Caco-2 (cell line): ENCODE measurements around the gene GSS. TPM values are rescaled to one million over a fixed set of nuclear protein-coding genes. Genes with fewer than 3 reads are reported as not detected.

Source experiments
- BruUV-seq: library from RNA; stranded (reverse); fragments of 400-500 nt; replicated peaks from 2 replicates; lab custom pipeline; 2021; lab: Mats Ljungman, UMichigan
- CTCF ChIA-PET: fragments of 300-600 bp; sonication (Branson Sonifier 250); formaldehyde crosslinking; loops from one replicate; lab custom pipeline; 2022; ENCODE audit warnings: antibody characterized with exemption; lab: Charles Lee
- POLR2A ChIA-PET: fragments of 300-600 bp; sonication (Branson Sonifier 250); formaldehyde crosslinking; loops from one replicate; lab custom pipeline; 2022; ENCODE audit warnings: antibody characterized with exemption; lab: Charles Lee
- DNase-seq, 2 experiments: peaks; one replicate each; pipeline versions ENCODE4 v3.0.0 to v3.0.0-alpha.2; 2020 to 2022
- H3K27me3 ChIP-seq: replicated peaks from 2 replicates; pipeline ENCODE4 v1.6.0; 2011; ENCODE audit warnings: low read length; ENCODE audit not compliant: control insufficient read depth, insufficient read depth
- H3K36me3 ChIP-seq: 2 replicates; pipeline ENCODE4 v1.5.1; 2011; ENCODE audit warnings: low read length; ENCODE audit not compliant: control insufficient read depth, insufficient read depth
- H3K4me1 ChIP-seq: fragments of 250-450 bp; sonication (Bioruptor Pico); 2 replicates; pipeline ENCODE4 v1.5.1; 2020; ENCODE audit warnings: mild to moderate bottlenecking
- H3K4me3 ChIP-seq: 2 replicates; pipeline ENCODE4 v1.5.1; 2011; ENCODE audit warnings: low read depth, mild to moderate bottlenecking, control low read depth, low read length
- H3K9me3 ChIP-seq: fragments of 250-450 bp; sonication (Bioruptor Pico); 2 replicates; pipeline ENCODE4 v1.5.1; 2020; ENCODE audit warnings: mild to moderate bottlenecking, moderate library complexity
- H3K27ac Mint-ChIP-seq: one replicate; pipeline ENCODE4 v1.8.0; 2022; ENCODE audit warnings: mixed read lengths; ENCODE audit not compliant: unreplicated experiment
- H3K27me3 Mint-ChIP-seq: one replicate; pipeline ENCODE4 v1.8.0; 2022; ENCODE audit warnings: mixed read lengths; ENCODE audit not compliant: insufficient read depth, unreplicated experiment
- H3K36me3 Mint-ChIP-seq: one replicate; pipeline ENCODE4 v1.8.0; 2022; ENCODE audit warnings: mild to moderate bottlenecking, mixed read lengths; ENCODE audit not compliant: insufficient read depth, unreplicated experiment
- H3K4me1 Mint-ChIP-seq: one replicate; pipeline ENCODE4 v1.8.0; 2022; ENCODE audit warnings: low read depth, mixed read lengths; ENCODE audit not compliant: unreplicated experiment
- H3K4me3 Mint-ChIP-seq: one replicate; pipeline ENCODE4 v1.8.0; 2022; ENCODE audit warnings: mild to moderate bottlenecking, moderate library complexity, mixed read lengths; ENCODE audit not compliant: unreplicated experiment
- H3K9me3 Mint-ChIP-seq: one replicate; pipeline ENCODE4 v1.8.0; 2022; ENCODE audit warnings: mixed read lengths; ENCODE audit not compliant: unreplicated experiment
- intact Hi-C: fragments of 100-400 bp; cut with micrococcal nuclease; formaldehyde crosslinking; loops from one replicate; pipeline ENCODE4 v1.10.0; 2022; ENCODE audit not compliant: unreplicated experiment
- total RNA-seq: library from RNA; stranded (reverse); gene quantifications from 2 replicates; pipeline ENCODE4 v1.2.3, GENCODE V29; 2022
- TF ChIP-seq, protein P1 (sequence below), 2 experiments: fragments of 200-600 bp in 1 of 2; IDR thresholded peaks; 1 replicate in 1 of 2; 2 replicates in 1 of 2; pipeline versions ENCODE4 v1.5.1 to v1.8.0; 2011 to 2022; ENCODE audit warnings: antibody characterized with exemption in 1 of 2, control low read depth in 1 of 2, inconsistent platforms in 1 of 2, low read depth in 1 of 2, low read length in 1 of 2, mild to moderate bottlenecking in 1 of 2, moderate library complexity in 1 of 2; ENCODE audit not compliant: insufficient read depth in 1 of 2, severe bottlenecking in 1 of 2, unreplicated experiment in 1 of 2

The GSS gene
- total RNA-seq, 1 experiment from 2014 or later: 138 TPM

DNA sequence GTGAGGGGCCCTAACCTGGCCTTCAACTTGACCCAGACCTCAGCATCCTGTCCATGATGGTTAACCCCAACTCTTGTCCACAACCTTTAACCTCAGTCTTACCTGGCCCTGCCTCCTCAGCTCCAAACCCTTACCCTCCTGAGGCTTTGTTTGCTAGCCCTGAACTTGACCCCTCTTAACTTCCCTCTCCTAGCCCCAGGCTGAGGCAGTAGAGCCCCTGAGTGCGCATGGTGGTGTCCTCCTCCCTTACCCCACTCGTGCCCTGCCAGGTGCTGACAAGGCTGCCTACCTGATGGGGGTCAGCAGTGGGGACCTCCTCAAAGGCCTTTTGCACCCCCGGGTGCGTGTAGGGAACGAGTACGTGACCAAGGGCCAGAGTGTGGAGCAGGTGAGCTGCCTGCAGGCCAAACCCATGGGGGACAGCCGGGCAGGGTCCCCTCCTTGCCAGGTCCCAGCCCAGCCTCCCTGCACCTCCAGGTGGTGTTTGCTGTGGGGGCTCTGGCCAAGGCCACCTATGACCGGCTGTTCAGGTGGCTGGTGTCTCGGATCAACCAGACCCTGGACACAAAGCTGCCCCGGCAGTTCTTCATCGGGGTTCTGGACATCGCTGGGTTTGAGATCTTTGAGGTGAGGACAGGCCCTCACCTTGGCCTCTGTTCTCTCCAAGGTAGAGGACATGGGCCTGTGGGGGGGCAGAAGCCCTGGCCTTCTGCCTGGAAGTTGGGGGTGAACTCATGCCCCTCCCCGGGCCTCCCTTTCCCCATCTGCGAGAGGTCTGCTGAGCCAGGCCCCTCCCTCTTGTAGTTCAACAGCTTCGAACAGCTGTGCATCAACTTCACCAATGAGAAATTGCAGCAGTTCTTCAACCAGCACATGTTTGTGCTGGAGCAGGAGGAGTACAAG lies 31.9 kb upstream of the GSS start:
- ChIA-PET POLR2A (no interaction called here), CTCF (interaction anchor here (0.6 to 2.3 kb wide), 5 partner anchors 32 to 134 kb away, joined by 3 to 5 read pairs (median 3); partner anchors contain the start of gene ACSS2)
- Histone ChIP-seq H3K9me3 (no peaks in the 10 kb centered on the region), H3K36me3 (no peaks in the 10 kb centered on the region), H3K4me1 (no peaks in the 10 kb centered on the region), H3K27me3 (no peaks in the 10 kb centered on the region; the same call in 1 of the 2 replicates), H3K4me3 (no peak overlapping the region)
- Mint-ChIP-seq H3K27me3 (no peaks in the 10 kb centered on the region), H3K9me3 (no peaks in the 10 kb centered on the region), H3K36me3 (peaks cover 41% of the 10 kb centered on the region), H3K27ac (no peak overlapping the region), H3K4me1 (no peaks in the 10 kb centered on the region), H3K4me3 (no peak overlapping the region)
- TF ChIP-seq, protein P1, sequence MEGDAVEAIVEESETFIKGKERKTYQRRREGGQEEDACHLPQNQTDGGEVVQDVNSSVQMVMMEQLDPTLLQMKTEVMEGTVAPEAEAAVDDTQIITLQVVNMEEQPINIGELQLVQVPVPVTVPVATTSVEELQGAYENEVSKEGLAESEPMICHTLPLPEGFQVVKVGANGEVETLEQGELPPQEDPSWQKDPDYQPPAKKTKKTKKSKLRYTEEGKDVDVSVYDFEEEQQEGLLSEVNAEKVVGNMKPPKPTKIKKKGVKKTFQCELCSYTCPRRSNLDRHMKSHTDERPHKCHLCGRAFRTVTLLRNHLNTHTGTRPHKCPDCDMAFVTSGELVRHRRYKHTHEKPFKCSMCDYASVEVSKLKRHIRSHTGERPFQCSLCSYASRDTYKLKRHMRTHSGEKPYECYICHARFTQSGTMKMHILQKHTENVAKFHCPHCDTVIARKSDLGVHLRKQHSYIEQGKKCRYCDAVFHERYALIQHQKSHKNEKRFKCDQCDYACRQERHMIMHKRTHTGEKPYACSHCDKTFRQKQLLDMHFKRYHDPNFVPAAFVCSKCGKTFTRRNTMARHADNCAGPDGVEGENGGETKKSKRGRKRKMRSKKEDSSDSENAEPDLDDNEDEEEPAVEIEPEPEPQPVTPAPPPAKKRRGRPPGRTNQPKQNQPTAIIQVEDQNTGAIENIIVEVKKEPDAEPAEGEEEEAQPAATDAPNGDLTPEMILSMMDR (IDR thresholded peaks at IDR 0.05; ENCODE audit: insufficient read depth in 1 of 2, low read depth in 1 of 2, low read length in 1 of 2, severe bottlenecking in 1 of 2, unreplicated experiment in 1 of 2): no peak
- BruUV-seq: no TSS peak
- no peak for DNase-seq
- intact Hi-C loops: no loop called here

DNA sequence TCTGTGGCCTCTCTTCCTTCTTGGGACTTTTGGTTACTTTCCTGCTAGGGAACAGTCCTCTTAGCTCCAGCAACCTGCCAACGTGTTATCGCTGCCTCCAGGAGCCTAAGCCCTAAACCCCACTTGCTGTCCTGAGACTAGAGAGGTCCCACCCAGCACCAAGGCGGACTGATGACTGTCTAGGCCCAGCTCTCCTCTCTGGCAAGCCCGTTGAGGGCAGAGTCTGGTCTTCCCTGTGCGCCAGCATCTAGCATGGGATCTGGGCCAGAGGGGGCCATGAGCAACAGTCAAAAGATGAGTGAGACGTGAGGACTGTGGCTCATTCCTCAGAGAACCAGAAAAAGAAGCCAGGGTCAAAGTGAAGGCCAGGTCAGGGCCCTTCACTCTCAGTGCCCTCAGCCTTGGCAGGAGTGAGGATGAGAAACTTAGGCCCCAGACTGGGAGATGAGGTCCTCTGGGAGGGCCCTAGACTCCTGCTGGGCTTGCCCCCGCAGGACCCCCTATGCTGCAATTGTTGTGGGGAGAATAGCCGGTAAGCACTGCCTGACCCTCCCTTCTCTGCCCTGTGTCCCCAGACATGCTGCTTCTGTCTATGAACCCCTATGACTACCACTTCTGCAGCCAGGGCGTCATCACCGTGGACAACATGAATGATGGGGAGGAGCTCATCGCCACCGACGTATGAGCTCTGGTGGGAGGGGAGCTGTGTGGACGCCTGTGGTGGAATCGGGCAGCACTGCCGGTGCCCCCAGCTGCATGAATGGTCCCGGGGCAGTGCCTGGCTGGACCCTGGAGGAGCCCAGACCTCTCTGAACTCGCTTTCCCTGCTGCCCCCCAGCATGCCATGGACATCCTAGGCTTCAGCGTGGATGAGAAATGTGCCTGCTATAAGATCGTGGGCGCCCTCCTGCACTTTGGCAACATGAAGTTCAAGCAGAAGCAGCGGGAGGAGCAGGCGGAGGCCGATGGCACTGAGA lies 31.0 kb upstream of the GSS start:
- H3K4me3 Mint-ChIP-seq: no peak overlapping the region
- POLR2A ChIA-PET: no interaction called here
- CTCF ChIA-PET: interaction anchor here (0.5 to 1.8 kb wide), 4 partner anchors 113 to 149 kb away, joined by 3 to 5 read pairs (median 4); partner anchors contain the start of gene GGT7
- H3K27me3 ChIP-seq: no peaks in the 10 kb centered on the region; the same call in 1 of the 2 replicates
- H3K27ac Mint-ChIP-seq: no peak overlapping the region
- TF ChIP-seq, protein P1 (IDR thresholded peaks at IDR 0.05; ENCODE audit: insufficient read depth in 1 of 2, low read depth in 1 of 2, low read length in 1 of 2, severe bottlenecking in 1 of 2, unreplicated experiment in 1 of 2): no peak
- no peaks in the 10 kb centered on the region for H3K4me1 Mint-ChIP-seq
- intact Hi-C loops: no loop called here
- H3K9me3 Mint-ChIP-seq: no peaks in the 10 kb centered on the region
- H3K9me3 ChIP-seq: no peaks in the 10 kb centered on the region
- H3K4me3 ChIP-seq: no peak overlapping the region
- DNase-seq: no peak
- H3K27me3 Mint-ChIP-seq: no peaks in the 10 kb centered on the region
- H3K4me1 ChIP-seq: no peaks in the 10 kb centered on the region
- H3K36me3 Mint-ChIP-seq: peaks cover 37% of the 10 kb centered on the region
- H3K36me3 ChIP-seq: no peaks in the 10 kb centered on the region
- BruUV-seq: no TSS peak
